ENCODE results near the gene ZMPSTE24.

DNA sequence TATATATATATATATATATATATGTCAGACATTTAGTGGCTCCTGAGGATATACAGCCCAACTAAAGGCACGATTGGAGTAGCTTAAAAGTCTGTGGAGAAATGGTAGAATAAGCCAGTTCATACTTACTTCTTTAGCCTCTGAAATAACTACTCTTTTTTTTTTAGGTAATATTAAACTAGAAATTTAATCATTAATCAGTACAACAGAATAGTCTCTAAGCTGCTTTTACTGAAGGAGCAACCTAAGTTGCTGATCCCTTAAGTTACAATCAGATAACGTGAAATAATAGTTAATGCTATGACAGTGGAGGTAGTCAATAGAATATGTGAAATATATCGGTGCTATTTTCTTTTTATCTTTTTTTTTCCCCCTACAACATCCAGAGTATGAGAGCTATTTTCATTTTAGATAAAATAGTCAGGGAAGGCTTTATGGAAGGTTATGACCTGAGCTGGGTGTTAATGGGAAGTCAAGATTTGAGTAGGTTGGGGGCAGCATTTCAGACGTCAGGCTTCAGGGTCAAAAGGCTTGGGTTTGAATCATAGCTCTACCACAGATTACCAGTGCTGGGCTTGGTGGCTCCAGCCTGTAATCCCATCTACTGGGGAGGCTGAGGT is 15.6 kb downstream of the ZMPSTE24 start:
- TF ChIP-seq, protein P1, sequence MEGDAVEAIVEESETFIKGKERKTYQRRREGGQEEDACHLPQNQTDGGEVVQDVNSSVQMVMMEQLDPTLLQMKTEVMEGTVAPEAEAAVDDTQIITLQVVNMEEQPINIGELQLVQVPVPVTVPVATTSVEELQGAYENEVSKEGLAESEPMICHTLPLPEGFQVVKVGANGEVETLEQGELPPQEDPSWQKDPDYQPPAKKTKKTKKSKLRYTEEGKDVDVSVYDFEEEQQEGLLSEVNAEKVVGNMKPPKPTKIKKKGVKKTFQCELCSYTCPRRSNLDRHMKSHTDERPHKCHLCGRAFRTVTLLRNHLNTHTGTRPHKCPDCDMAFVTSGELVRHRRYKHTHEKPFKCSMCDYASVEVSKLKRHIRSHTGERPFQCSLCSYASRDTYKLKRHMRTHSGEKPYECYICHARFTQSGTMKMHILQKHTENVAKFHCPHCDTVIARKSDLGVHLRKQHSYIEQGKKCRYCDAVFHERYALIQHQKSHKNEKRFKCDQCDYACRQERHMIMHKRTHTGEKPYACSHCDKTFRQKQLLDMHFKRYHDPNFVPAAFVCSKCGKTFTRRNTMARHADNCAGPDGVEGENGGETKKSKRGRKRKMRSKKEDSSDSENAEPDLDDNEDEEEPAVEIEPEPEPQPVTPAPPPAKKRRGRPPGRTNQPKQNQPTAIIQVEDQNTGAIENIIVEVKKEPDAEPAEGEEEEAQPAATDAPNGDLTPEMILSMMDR (IDR thresholded peaks at IDR 0.05): no peak
- TF ChIP-seq POLR2A (IDR thresholded peaks at IDR 0.05): no peak

Measured in lower leg skin (tissue), 3 donors.